Right atrium auricular region (tissue), 2 donors: ENCODE data around the gene EIF2S3. TPM values are rescaled to one million over a fixed set of nuclear protein-coding genes. Genes with fewer than 3 reads are reported as not detected.

Experiments used
- DNase-seq: peaks from one replicate; pipeline ENCODE4 v3.0.0-alpha.2; 2019; ENCODE audit warnings: low spot score
- H3K27ac ChIP-seq, 2 donors: fragments of 200-600 bp; sonication (generic); 1 replicate in 1 of 2; 2 replicates in 1 of 2; pipeline ENCODE4 v1.5.1; 2016 to 2019
- H3K27me3 ChIP-seq, 2 donors: fragments of 200-600 bp; sonication (generic); one replicate each; pipeline versions ENCODE4 v1.5.1 to v1.6.0; 2017 to 2019
- H3K36me3 ChIP-seq: fragments of 200-600 bp; sonication (generic); one replicate; pipeline ENCODE4 v1.5.1; 2016
- H3K4me1 ChIP-seq, 2 donors: fragments of 200-600 bp; sonication (generic); one replicate each; pipeline versions ENCODE4 v1.5.1 to v1.6.0; 2017 to 2019
- H3K4me3 ChIP-seq, 2 donors: fragments of 200-600 bp; sonication (generic); 1 replicate in 1 of 2; 2 replicates in 1 of 2; pipeline ENCODE4 v1.5.1; 2017 to 2019; ENCODE audit warnings: mild to moderate bottlenecking in 1 of 2, moderate library complexity in 1 of 2
- H3K9me3 ChIP-seq, 2 donors: fragments of 200-600 bp; sonication (generic); one replicate each; pipeline ENCODE4 v1.5.1; 2019
- total RNA-seq, 2 donors: library from RNA; depleted of rRNA; stranded (reverse); fragments of >200 nt; gene quantifications; one replicate each; pipeline ENCODE4 v1.1.0, GENCODE V29; 2016
- TF ChIP-seq, protein P1 (sequence below), 2 donors: fragments of 200-600 bp; sonication (generic); IDR thresholded peaks; one replicate each; pipeline ENCODE4 v1.5.1; 2019; ENCODE audit warnings: antibody characterized with exemption in 2 of 2

Gene EIF2S3
- total RNA-seq, result 10 to 100 TPM; 61.6 to 64.9 TPM

DNA sequence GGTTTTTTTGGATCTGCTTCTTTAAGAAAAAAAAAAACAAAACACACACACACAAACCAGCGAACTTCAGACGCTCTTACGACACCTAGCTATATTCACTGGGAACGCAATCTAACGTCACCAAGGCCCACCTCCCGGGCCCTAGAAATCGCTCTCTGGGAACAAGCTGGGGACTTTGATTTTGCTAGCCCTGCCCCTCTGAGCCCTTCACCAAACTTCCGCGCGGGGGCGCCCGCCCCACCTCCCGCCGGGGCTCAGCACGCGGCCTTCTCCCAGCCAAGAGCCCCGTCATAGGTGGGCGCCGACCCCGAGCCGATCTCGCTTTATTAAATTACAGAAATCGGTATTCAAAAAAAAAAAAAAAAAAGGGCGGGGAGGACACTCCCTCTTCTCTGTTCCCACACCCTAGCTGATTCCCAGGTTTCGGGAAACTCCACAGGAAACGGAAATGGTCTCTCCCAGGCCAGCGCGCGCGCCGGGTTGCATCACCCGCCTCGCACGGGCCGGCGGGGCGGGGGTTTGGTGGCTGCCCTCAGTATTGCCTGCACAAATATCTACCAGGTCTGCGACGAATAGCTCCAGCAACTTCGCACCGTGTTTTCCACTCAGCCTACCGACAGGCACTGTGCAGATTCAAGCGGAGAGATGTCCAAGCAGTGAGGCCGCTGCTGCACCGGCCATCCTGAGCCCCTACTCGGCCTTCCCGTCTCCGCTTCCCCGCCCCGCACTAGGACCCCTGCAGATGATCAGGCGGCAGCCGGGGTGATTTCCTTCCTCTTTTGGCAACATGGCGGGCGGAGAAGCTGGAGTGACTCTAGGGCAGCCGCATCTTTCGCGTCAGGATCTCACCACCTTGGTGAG is at the start of gene EIF2S3:
Gene EIF2S3, plus strand, starts transcription at position 775 of the 861 bp plus-strand sequence. Its CDS starts 13 bp downstream, at position 788.
- Histone ChIP-seq H3K4me3 (peak within 1 kb of the TSS; percentile 59 to 85), H3K27me3 (no peaks in the 10 kb centered on the region), H3K9me3 (no peaks in the 10 kb centered on the region), H3K36me3 (peaks cover 4% of the 10 kb centered on the region), H3K4me1 (no peaks in the 10 kb centered on the region), H3K27ac (peak within 1 kb of the TSS; percentile 80 to 87)
- TF ChIP-seq, protein P1, sequence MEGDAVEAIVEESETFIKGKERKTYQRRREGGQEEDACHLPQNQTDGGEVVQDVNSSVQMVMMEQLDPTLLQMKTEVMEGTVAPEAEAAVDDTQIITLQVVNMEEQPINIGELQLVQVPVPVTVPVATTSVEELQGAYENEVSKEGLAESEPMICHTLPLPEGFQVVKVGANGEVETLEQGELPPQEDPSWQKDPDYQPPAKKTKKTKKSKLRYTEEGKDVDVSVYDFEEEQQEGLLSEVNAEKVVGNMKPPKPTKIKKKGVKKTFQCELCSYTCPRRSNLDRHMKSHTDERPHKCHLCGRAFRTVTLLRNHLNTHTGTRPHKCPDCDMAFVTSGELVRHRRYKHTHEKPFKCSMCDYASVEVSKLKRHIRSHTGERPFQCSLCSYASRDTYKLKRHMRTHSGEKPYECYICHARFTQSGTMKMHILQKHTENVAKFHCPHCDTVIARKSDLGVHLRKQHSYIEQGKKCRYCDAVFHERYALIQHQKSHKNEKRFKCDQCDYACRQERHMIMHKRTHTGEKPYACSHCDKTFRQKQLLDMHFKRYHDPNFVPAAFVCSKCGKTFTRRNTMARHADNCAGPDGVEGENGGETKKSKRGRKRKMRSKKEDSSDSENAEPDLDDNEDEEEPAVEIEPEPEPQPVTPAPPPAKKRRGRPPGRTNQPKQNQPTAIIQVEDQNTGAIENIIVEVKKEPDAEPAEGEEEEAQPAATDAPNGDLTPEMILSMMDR (IDR thresholded peaks at IDR 0.05), result peak; percentile 66 to 73
- peak; percentile 90 for DNase-seq

DNA sequence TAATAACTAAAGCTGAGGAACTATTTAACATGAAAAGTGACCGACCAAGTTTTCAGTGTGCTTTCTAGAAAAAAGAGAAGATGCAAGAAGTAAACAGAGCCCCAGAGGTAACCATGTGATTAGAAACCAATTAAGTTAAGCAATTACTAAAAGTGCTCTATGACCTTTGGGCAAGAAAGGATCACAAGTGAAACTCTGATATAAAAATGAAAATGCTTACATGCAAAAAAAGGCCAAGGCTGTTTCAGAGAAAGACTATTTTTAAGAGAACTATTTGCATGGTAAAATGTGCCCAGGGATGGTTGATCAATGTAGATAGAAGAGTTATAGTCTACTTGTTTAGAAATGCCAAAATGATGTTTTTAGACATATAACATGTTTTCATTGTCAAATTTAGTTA is 49.7 kb upstream of the EIF2S3 start:
- Histone ChIP-seq H3K27ac (no peak overlapping the region), H3K4me1 (no peaks in the 10 kb centered on the region), H3K36me3 (no peaks in the 10 kb centered on the region), H3K9me3 (no peaks in the 10 kb centered on the region), H3K27me3 (no peaks in the 10 kb centered on the region), H3K4me3 (no peak overlapping the region)
- no peak for DNase-seq
- TF ChIP-seq, protein P1 (IDR thresholded peaks at IDR 0.05), result no peak

DNA sequence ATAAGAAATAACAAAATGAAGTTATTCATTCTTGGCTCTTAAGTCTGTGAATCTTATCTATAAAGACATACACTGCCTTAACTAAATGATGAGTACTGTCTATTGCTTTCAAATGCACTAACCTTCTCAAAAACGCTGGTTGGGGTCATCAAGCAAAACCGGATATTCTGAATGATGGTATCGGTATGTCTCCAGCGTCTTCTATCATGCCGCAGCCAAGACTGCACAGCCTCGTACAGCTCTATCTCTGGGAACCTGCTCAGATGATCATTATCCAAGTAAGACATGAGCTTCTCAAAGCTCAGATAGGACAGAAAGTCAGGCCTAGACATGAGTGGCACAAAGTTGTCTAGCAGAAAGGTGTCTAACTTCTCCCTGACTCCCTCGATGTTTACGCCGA is 48.9 kb upstream of the EIF2S3 start:
- H3K27ac ChIP-seq, result no peak overlapping the region
- DNase-seq, result no peak
- H3K4me3 ChIP-seq, result no peak overlapping the region
- H3K4me1 ChIP-seq, result no peaks in the 10 kb centered on the region
- H3K9me3 ChIP-seq, result no peaks in the 10 kb centered on the region
- TF ChIP-seq, protein P1 (IDR thresholded peaks at IDR 0.05), result no peak
- H3K27me3 ChIP-seq, result no peaks in the 10 kb centered on the region
- H3K36me3 ChIP-seq, result no peaks in the 10 kb centered on the region

DNA sequence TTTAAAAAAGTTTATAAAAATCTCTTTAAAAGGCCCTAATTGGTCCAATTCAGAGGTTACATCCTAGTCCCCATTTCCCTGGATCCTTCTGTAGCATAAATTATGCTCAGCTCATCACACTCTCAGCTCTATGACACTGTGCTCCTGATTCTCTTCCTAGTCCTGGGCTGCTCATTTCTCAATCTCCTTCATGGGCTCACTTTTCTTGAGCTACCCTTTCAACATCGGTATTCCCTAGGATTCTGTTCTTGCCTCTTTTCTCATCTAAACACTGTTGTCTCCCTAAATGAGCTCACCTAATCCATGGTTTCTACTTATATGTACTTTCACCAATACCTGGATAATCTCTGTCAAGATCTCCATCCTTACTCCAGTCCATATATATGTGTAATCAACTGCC is 42.5 kb upstream of the EIF2S3 start:
- TF ChIP-seq, protein P1 (IDR thresholded peaks at IDR 0.05), result no peak
- no peaks in the 10 kb centered on the region for H3K9me3 ChIP-seq
- no peak overlapping the region for H3K27ac ChIP-seq
- no peaks in the 10 kb centered on the region for H3K36me3 ChIP-seq
- no peaks in the 10 kb centered on the region for H3K27me3 ChIP-seq
- no peak for DNase-seq
- H3K4me1 ChIP-seq, result no peaks in the 10 kb centered on the region
- no peak overlapping the region for H3K4me3 ChIP-seq

DNA sequence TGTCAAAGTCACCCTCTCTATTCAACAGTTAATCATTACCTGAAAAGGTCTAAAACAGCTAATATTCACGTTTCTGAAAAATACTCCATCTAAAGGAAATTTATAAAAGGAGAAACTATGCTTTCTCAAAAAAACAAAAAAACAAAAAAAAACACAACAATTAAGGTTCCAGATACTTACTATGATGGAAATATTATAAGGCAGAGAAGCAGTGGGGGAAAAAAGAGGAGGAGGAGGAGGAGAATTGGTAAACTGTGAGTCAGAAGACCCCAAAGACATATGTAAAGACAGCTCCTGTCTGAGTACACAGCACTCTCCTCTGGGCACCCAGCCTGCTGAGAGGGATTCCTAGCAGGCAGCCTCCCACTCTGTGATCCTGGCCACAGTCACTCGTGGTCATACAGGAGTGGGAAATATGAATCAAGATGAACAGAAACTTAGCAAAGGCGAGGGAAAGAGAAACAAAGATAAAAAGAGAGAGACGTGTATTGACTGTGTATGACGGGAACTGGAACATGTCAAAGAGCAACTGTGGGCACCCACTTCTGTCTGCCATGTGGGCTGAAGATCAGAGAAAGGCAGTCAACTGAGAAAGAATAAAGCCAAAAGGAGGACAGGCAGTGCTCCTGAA is 40.3 kb upstream of the EIF2S3 start:
- peak; percentile 38 for DNase-seq
- TF ChIP-seq, protein P1 (IDR thresholded peaks at IDR 0.05), result no peak
- no peaks in the 10 kb centered on the region for H3K27me3 ChIP-seq
- H3K4me1 ChIP-seq, result no peaks in the 10 kb centered on the region
- no peaks in the 10 kb centered on the region for H3K9me3 ChIP-seq
- H3K27ac ChIP-seq, result no peak overlapping the region
- H3K36me3 ChIP-seq, result no peaks in the 10 kb centered on the region
- no peak overlapping the region for H3K4me3 ChIP-seq
